Nephron (organoid): ENCODE data around the gene ATP11A.

Experiments used
- H3K27ac Mint-ChIP-seq, 3 experiments: 2 replicates each; pipeline ENCODE4 v1.8.0; 2020; ENCODE audit warnings: mixed read lengths in 3 of 3, mild to moderate bottlenecking in 2 of 3, moderate library complexity in 1 of 3
- H3K27me3 Mint-ChIP-seq: 2 replicates; pipeline ENCODE4 v1.8.0; 2021; ENCODE audit warnings: low read depth, mild to moderate bottlenecking, moderate library complexity, mixed read lengths
- H3K36me3 Mint-ChIP-seq: 2 replicates; pipeline ENCODE4 v1.8.0; 2020; ENCODE audit warnings: low read depth, mixed read lengths
- H3K4me1 Mint-ChIP-seq: 2 replicates; pipeline ENCODE4 v1.8.0; 2020; ENCODE audit warnings: mixed read lengths
- H3K4me3 Mint-ChIP-seq, 3 experiments: 2 replicates each; pipeline ENCODE4 v1.8.0; 2020; ENCODE audit warnings: mild to moderate bottlenecking in 3 of 3, mixed read lengths in 3 of 3, moderate library complexity in 2 of 3
- H3K9me3 Mint-ChIP-seq: 2 replicates; pipeline ENCODE4 v1.8.0; 2020; ENCODE audit warnings: mixed read lengths
- CTCF ChIP-seq, 3 experiments: fragments of 200-600 bp; sonication (generic); IDR thresholded peaks; one replicate each; pipeline ENCODE4 v1.5.0; 2021; ENCODE audit warnings: antibody characterized with exemption in 3 of 3; ENCODE audit not compliant: unreplicated experiment in 3 of 3

ATP11A gene

GRCh38 chr13:112923962-112924361 is 234.1 kb downstream of the ATP11A start:
- Mint-ChIP-seq H3K27ac (no peak overlapping the region), H3K4me1 (peaks cover 11% of the 10 kb centered on the region), H3K9me3 (peaks cover 13% of the 10 kb centered on the region), H3K36me3 (peaks cover 20% of the 10 kb centered on the region), H3K4me3 (no peak overlapping the region), H3K27me3 (peaks cover 3% of the 10 kb centered on the region)
- no peak for TF ChIP-seq CTCF (IDR thresholded peaks at IDR 0.05; ENCODE audit: unreplicated experiment in 3 of 3)

GRCh38 chr13:112924365-112924764 is 234.5 kb downstream of the ATP11A start:
- Mint-ChIP-seq H3K36me3 (peaks cover 20% of the 10 kb centered on the region), H3K27ac (no peak overlapping the region), H3K4me3 (no peak overlapping the region), H3K4me1 (peaks cover 16% of the 10 kb centered on the region), H3K9me3 (peaks cover 13% of the 10 kb centered on the region), H3K27me3 (peaks cover 3% of the 10 kb centered on the region)
- no peak for TF ChIP-seq CTCF (IDR thresholded peaks at IDR 0.05; ENCODE audit: unreplicated experiment in 3 of 3)

GRCh38 chr13:112926003-112926402 is 236.2 kb downstream of the ATP11A start:
- Mint-ChIP-seq H3K4me1 (peaks cover 20% of the 10 kb centered on the region), H3K36me3 (peaks cover 20% of the 10 kb centered on the region), H3K4me3 (no peak overlapping the region), H3K27me3 (peaks cover 3% of the 10 kb centered on the region), H3K27ac (no peak overlapping the region), H3K9me3 (peaks cover 13% of the 10 kb centered on the region)
- no peak for TF ChIP-seq CTCF (IDR thresholded peaks at IDR 0.05; ENCODE audit: unreplicated experiment in 3 of 3)

- Mint-ChIP-seq H3K9me3 (peaks cover 13% of the 10 kb centered on the region), H3K4me3 (no peak overlapping the region), H3K27me3 (peaks cover 3% of the 10 kb centered on the region), H3K36me3 (peaks cover 16% of the 10 kb centered on the region), H3K27ac (no peak overlapping the region), H3K4me1 (peaks cover 27% of the 10 kb centered on the region)
- no peak for TF ChIP-seq CTCF (IDR thresholded peaks at IDR 0.05; ENCODE audit: unreplicated experiment in 3 of 3)
These were observed 237.2 kb downstream of the ATP11A start for GRCh38 chr13:112926993-112927392.

GRCh38 chr13:112928020-112928971 is 238.5 kb downstream of the ATP11A start:
- TF ChIP-seq CTCF (IDR thresholded peaks at IDR 0.05; ENCODE audit: unreplicated experiment in 3 of 3): no peak
- Mint-ChIP-seq H3K27me3 (peaks cover 3% of the 10 kb centered on the region), H3K9me3 (peaks cover 13% of the 10 kb centered on the region), H3K4me1 (peaks cover 27% of the 10 kb centered on the region), H3K36me3 (peaks cover 13% of the 10 kb centered on the region), H3K4me3 (peak overlapping the region; percentile 1 to 20 (median 6)), H3K27ac (peak overlapping the region; percentile 19 to 69 (median 50))
